ENCODE results near the gene SOD2.

- TF ChIP-seq TAF1 (conservative IDR thresholded peaks at IDR 0.05) (no peak), CTCF (IDR thresholded peaks at IDR 0.05; ENCODE audit: low read depth, low read length, missing input control) (no peak), HNF4G (IDR thresholded peaks at IDR 0.05) (no peak), RAD21 (IDR thresholded peaks at IDR 0.05) (no peak), EGR1 (IDR thresholded peaks at IDR 0.05; ENCODE audit: low read depth in 2 of 2) (no peak)
Measured at GRCh38 chr6:159680104-159680503, 12.9 kb downstream of the SOD2 start.
